Uterus (tissue), 4 donors: Measurements from ENCODE around the gene ZMYND8. TPM values are rescaled to one million over a fixed set of nuclear protein-coding genes. Genes with fewer than 3 reads are reported as not detected.

Source experiments
- DNase-seq, 2 donors: peaks; one replicate each; pipeline ENCODE4 v3.0.0-alpha.2; 2019 to 2020
- H3K27ac ChIP-seq, 2 donors: fragments of 200-600 bp; sonication (generic); 1 replicate in 1 of 2; 2 replicates in 1 of 2; pipeline ENCODE4 v1.5.1; 2016 to 2018
- H3K27me3 ChIP-seq, 2 donors: fragments of 200-600 bp; sonication (generic); one replicate each; pipeline ENCODE4 v1.5.1; 2018 to 2019; ENCODE audit warnings: control low read depth in 1 of 2
- H3K36me3 ChIP-seq, 2 donors: fragments of 200-600 bp; sonication (generic); one replicate each; pipeline ENCODE4 v1.5.1; 2019; ENCODE audit warnings: control low read depth in 1 of 2
- H3K4me1 ChIP-seq, 2 donors: fragments of 200-600 bp; sonication (generic); one replicate each; pipeline ENCODE4 v1.5.1; 2018 to 2019; ENCODE audit warnings: control low read depth in 1 of 2
- H3K4me3 ChIP-seq, 2 donors: fragments of 200-600 bp; sonication (generic); 1 replicate in 1 of 2; 2 replicates in 1 of 2; pipeline ENCODE4 v1.5.1; 2018 to 2019; ENCODE audit warnings: mild to moderate bottlenecking in 1 of 2
- H3K9me3 ChIP-seq, 2 donors: fragments of 200-600 bp; sonication (generic); one replicate each; pipeline ENCODE4 v1.5.1; 2019; ENCODE audit warnings: control low read depth in 1 of 2
- CTCF ChIP-seq, 4 experiments: fragments of 200-600 bp in 2 of 4; fragments of 450-650 bp in 2 of 4; sonication (generic) in 2 of 4; IDR thresholded peaks; one replicate each; pipeline ENCODE4 v1.5.1; 2016 to 2019; ENCODE audit warnings: antibody characterized with exemption in 4 of 4, mild to moderate bottlenecking in 2 of 4, moderate library complexity in 1 of 4
- POLR2A ChIP-seq, 2 donors: fragments of 450-650 bp; IDR thresholded peaks; one replicate each; pipeline ENCODE4 v1.6.1; 2016; ENCODE audit warnings: antibody characterized with exemption in 2 of 2, mild to moderate bottlenecking in 1 of 2, moderate library complexity in 1 of 2
- intact Hi-C: fragments of 100-400 bp; cut with DNase I; formaldehyde crosslinking; loops from one replicate; pipeline ENCODE4 v1.15.1; 2023; ENCODE audit warnings: low total_unique reads
- total RNA-seq, 4 donors: library from RNA; depleted of rRNA in 3 of 4; stranded (reverse); fragments of >200 nt in 3 of 4; gene quantifications; one replicate each; pipeline versions ENCODE4 v1.1.0 to v1.2.4, GENCODE V29; 2014 to 2023
- donor health status: DM: yes; HTN: yes; CAD: no.

The ZMYND8 gene
- total RNA-seq, 4 donors from 2014 or later = 10.2 to 26.7 (median 16.0) TPM

- no peak for DNase-seq
- H3K9me3 ChIP-seq = no peaks in the 10 kb centered on the region
- no peak overlapping the region for H3K4me3 ChIP-seq
- no peaks in the 10 kb centered on the region for H3K4me1 ChIP-seq
- H3K27me3 ChIP-seq = no peaks in the 10 kb centered on the region
- no peaks in the 10 kb centered on the region for H3K36me3 ChIP-seq
- TF ChIP-seq POLR2A (IDR thresholded peaks at IDR 0.05) = no peak
- no peak for TF ChIP-seq CTCF (IDR thresholded peaks at IDR 0.05)
- intact Hi-C loops = loop anchor here (10.0 kb wide), 1 partner anchor 426 kb away; no protein-coding TSS in a partner anchor
- no peak overlapping the region for H3K27ac ChIP-seq
These were observed 157.4 kb downstream of the ZMYND8 start for GRCh38 chr20:47198996-47199552.

- no peaks in the 10 kb centered on the region for H3K4me1 ChIP-seq
These were observed 158.2 kb downstream of the ZMYND8 start for GRCh38 chr20:47198254-47198671.

GRCh38 chr20:47196091-47197081 is 160.1 kb downstream of the ZMYND8 start:
- Histone ChIP-seq H3K27me3 (no peaks in the 10 kb centered on the region), H3K27ac (no peak overlapping the region), H3K4me3 (no peak overlapping the region), H3K36me3 (no peaks in the 10 kb centered on the region), H3K9me3 (no peaks in the 10 kb centered on the region), H3K4me1 (no peaks in the 10 kb centered on the region)
- TF ChIP-seq CTCF (IDR thresholded peaks at IDR 0.05) (peak; percentile 84 to 89 (median 86)), POLR2A (IDR thresholded peaks at IDR 0.05) (no peak)
- DNase-seq = peak; percentile 51 to 70
- intact Hi-C loops = loop anchor here (10.0 kb wide), 1 partner anchor 428 kb away; no protein-coding TSS in a partner anchor

More at GRCh38 chr20:47198254-47198671, 158.2 kb downstream of the ZMYND8 start:
- intact Hi-C loops = loop anchor here (10.0 kb wide), 1 partner anchor 427 kb away; no protein-coding TSS in a partner anchor
- H3K4me3 ChIP-seq = no peak overlapping the region
- no peaks in the 10 kb centered on the region for H3K36me3 ChIP-seq
- TF ChIP-seq POLR2A (IDR thresholded peaks at IDR 0.05) (no peak), CTCF (IDR thresholded peaks at IDR 0.05) (no peak)
- no peaks in the 10 kb centered on the region for H3K27me3 ChIP-seq
- no peak overlapping the region for H3K27ac ChIP-seq
- H3K9me3 ChIP-seq = no peaks in the 10 kb centered on the region
- no peak for DNase-seq

- TF ChIP-seq CTCF (IDR thresholded peaks at IDR 0.05) (no peak), POLR2A (IDR thresholded peaks at IDR 0.05) (no peak)
- intact Hi-C loops = loop anchor here (10.0 kb wide), 1 partner anchor 429 kb away; no protein-coding TSS in a partner anchor
These were observed 160.9 kb downstream of the ZMYND8 start for GRCh38 chr20:47195573-47195972.

More at GRCh38 chr20:47195573-47195972, 160.9 kb downstream of the ZMYND8 start:
- H3K27me3 ChIP-seq = no peaks in the 10 kb centered on the region
- no peak overlapping the region for H3K4me3 ChIP-seq
- H3K36me3 ChIP-seq = no peaks in the 10 kb centered on the region
- no peaks in the 10 kb centered on the region for H3K9me3 ChIP-seq
- no peak for DNase-seq
- no peak overlapping the region for H3K27ac ChIP-seq
- H3K4me1 ChIP-seq = no peaks in the 10 kb centered on the region
